CD4-positive, alpha-beta T cell treated with Interleukin-6 at 100 ng/mL for 8 hours (primary cell): Measurements from ENCODE around the gene SCN8A.
A peak's percentile ranks its signal among the peaks of the same experiment; 100 is the strongest.
"Not testable (repeated sequence)": the region's sequence is repeated elsewhere in the genome, so short reads cannot be mapped to it uniquely, and the experiment has no call there.

Experiments used
- DNase-seq: peaks from one replicate; pipeline ENCODE4 v3.0.0-alpha.2; 2020; ENCODE audit warnings: mixed read lengths, low spot score

SCN8A gene

DNA sequence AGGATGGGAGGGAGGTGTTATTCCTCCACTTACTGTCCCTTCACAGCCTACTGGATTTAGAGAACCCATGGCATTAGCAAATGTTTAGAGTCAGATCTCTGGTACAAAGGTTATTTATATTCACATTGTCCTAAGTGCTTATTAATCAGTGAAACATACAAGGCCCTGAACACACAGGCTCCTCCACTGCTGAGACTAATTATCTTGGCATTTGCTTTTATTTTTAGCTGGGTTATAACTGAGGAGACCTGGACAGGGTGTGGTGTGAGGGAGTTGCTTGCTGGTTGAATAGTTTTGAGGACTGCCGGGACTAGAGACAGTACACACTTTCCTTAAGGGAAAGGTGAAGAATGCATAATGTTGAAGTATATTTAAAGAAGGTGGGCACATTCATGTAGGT, 180.0 kb downstream of the SCN8A start:
- DNase-seq, result no peak

DNA sequence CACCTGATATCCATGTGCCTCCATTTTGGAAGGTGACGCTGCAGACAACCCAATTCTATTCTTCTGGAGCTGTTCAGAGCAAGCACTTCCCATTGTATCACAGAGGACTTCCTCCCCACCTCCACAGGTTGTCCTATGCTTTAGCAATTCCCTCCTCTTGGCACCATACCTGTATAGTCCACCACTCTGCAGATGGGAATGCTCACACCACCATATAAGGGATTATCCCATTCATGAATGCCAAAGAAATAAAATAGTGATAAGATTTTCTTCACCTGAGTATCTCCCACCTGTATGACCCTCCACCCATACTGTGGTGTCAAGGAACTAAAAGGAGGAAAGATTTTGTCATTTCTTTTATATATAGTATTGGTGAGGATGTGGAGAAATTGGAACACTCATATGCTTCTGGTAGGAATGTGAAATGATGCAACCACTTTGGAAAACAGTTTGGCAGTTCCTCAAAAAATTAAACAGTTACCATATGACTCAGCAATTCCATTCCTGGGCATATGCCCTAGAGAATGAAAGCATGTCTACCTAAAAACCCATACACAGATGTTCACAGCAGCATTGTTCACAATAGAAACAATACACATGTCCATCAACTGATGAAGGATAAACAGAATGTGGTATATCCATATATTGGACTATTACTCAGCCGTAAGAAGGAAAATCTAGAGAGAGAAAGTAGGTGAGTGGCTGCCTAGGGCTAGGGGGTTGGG, 182.3 kb downstream of the SCN8A start:
- no peak for DNase-seq

DNA sequence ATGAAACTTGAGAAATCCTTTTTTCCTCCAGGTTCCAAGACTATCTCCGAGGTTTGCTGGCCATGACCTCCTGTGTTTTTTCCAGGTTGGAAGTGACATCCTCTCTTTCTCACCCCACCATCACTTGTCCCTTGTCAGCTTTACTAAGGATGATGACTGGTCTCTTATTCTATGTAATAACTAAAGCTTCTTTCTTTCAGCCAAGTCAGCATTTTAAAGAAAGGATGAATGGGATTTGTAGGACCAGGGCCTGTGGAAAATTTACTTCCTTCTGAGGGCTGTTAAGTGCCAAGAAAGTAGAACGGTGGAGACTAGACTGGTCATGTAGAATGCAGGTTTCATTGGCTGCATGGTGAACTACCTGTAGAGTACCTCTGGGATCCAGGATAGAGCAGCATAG, 183.9 kb downstream of the SCN8A start:
- DNase-seq, result no peak

DNA sequence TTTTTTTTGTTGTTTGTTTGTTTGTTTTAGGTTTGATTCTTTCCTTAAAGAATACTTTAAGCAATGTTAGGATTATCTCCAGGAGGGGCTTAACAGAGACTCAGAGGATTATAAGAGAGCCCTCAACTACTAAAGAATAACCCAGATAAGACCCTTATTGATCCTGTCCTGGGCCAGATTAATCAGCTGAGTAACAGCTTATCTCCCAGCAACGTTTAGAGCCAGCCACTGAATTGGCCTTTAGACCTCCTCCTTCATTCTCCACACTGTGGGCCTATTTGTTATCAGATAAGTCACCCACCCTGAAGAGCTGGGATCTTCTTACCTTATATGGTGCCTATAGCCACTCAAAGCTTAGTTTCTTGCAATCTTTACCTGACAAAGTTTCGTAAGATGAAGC, 186.4 kb downstream of the SCN8A start:
- no peak for DNase-seq

DNA sequence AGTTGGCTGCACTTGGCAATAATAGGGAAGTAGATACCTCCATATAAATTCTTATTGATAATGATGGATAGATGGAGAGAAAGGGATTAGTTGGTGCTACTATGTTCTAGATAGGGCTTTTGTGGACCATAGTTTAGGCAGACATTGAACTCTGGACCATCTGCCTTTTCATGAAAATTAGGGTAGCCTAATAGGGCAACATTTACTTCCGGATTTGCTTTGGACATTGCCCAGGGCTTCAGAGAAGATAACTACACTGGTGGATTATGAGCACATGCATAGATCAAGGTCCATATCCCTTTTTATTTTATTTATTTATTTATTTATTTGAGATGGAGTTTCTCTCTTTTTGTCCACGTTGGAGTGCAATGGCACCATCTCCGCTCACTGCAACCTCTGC, 186.9 kb downstream of the SCN8A start:
- no peak for DNase-seq

DNA sequence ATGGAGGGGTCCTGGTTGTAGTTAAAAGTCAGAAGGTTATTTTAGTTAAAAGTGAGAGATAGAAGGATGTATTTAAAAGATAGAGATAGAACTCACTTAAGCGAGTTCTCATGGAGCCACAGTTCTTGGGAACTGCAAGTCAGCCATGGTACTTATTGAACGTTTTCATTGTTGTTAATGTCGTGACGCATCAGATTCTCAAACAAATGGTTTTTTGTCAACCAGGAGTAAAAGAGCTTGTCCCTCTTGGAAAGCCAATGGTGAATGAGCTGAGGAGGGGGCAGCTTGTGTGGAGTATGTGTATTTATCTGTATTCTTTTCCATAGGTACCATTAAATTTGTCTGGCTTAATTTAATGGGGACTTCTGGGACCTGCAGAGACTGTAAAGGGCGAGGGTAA, 188.8 kb downstream of the SCN8A start:
- no peak for DNase-seq

GRCh38 chr12:51784688-51785087, 193.7 kb downstream of the SCN8A start:
- no peak for DNase-seq

DNA sequence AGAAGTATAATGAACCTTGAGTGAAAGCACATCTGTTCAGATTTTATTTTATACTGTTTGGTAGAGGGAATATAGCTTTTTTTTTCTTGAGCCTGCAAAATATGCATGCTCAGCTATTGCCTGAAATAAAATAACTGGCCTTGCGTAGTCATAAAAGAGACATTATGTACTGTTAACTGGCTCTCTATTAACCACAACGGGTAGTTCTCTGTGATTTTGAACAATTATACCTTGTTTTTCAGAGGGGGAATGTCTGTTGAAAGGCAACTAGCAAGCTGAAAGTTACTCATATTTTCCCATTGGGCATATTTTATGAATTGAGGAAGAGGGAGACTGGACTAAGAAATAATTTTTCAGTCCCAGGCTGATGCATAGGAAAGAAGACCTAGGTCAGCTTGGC, 194.9 kb downstream of the SCN8A start:
- no peak for DNase-seq

GRCh38 chr12:51788876-51789275, 197.8 kb downstream of the SCN8A start:
- no peak for DNase-seq

DNA sequence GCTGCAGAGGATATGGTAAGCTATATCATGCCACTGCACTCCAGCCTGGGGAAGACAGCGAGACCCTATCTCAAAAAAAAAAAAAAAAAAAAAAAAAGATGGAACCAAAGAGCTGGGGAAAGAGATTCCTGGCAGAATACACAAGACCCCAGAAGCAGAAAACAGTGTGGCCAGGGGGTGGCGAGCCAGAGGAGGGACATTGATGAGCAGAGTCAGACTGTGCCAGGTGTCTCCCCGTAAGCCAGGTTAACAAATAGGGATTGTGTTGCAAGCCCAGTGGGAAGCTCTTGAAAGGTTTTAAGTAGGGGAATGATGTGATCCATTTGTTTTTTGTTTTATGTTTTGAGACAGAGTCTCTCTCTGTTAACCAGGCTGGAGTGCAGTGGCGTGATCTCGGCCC, 201.4 kb downstream of the SCN8A start:
- DNase-seq, result no peak

GRCh38 chr12:51793201-51793600, 202.2 kb downstream of the SCN8A start:
- no peak for DNase-seq

GRCh38 chr12:51797301-51797700, 206.3 kb downstream of the SCN8A start:
- no peak for DNase-seq

DNA sequence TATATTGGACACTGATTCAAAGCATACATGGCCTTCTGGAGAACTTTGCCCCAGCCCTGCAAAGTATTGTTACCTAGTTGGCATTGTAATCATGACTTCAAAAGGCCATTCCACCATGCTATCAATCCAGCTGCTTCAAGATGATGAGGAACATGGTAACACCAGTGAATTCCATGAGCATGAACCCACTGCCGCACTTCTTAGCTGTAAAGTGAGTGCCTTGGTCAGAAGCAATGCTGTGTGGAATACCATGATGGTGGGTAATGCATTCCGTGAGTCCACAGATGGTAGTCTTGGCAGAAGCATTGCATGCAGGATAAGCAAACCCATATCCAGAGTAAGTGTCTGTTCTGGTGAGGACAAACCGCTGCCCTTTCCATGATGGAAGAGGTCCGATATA, 207.0 kb downstream of the SCN8A start:
- DNase-seq, result not testable (repeated sequence)

DNA sequence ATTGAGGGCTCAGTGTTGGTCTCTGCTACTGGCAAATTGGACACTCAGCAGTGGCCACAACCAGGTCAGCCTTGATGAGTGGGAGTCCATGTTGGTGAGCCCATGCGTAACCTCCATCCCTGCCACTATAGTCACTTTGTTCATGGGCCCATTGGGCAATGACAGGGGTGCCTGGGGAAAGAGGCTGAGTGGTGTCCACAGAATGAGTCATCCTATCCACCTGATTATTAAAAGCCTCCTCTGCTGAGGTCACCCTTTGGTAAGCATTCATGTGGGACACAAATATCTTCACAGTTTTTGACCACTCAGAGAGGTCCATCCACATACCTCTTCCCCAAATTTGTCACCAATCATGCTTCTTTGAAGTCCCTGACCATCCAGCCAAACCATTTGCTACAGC, 207.5 kb downstream of the SCN8A start:
- DNase-seq, result no peak

DNA sequence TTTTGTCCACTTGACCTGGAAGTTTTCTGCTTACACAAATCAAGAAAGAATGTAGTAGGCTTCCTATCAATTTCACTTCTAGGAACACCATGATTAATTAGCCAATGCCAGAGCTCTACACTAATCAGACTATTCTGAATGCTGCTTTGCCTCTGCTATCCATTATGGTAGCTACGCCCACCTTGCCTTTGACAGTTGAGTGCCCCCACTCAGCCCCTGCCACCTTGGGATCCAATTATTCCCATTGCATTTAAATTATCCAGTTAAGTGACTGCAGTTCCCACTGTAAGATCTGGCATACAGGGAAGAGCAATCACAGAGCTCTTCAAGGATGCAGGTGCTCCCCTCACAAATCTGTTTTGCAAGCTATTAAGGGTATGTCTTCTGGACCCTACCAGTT, 210.0 kb downstream of the SCN8A start:
- DNase-seq, result no peak

DNA sequence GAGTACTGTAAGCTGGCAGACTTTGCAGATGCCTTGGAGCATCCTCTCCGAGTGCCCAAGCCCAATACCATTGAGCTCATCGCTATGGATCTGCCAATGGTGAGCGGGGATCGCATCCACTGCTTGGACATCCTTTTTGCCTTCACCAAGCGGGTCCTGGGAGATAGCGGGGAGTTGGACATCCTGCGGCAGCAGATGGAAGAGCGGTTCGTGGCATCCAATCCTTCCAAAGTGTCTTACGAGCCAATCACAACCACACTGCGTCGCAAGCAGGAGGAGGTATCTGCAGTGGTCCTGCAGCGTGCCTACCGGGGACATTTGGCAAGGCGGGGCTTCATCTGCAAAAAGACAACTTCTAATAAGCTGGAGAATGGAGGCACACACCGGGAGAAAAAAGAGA, 215.9 kb downstream of the SCN8A start:
- no peak for DNase-seq

GRCh38 chr12:51809193-51809592, 218.2 kb downstream of the SCN8A start:
- no peak for DNase-seq

DNA sequence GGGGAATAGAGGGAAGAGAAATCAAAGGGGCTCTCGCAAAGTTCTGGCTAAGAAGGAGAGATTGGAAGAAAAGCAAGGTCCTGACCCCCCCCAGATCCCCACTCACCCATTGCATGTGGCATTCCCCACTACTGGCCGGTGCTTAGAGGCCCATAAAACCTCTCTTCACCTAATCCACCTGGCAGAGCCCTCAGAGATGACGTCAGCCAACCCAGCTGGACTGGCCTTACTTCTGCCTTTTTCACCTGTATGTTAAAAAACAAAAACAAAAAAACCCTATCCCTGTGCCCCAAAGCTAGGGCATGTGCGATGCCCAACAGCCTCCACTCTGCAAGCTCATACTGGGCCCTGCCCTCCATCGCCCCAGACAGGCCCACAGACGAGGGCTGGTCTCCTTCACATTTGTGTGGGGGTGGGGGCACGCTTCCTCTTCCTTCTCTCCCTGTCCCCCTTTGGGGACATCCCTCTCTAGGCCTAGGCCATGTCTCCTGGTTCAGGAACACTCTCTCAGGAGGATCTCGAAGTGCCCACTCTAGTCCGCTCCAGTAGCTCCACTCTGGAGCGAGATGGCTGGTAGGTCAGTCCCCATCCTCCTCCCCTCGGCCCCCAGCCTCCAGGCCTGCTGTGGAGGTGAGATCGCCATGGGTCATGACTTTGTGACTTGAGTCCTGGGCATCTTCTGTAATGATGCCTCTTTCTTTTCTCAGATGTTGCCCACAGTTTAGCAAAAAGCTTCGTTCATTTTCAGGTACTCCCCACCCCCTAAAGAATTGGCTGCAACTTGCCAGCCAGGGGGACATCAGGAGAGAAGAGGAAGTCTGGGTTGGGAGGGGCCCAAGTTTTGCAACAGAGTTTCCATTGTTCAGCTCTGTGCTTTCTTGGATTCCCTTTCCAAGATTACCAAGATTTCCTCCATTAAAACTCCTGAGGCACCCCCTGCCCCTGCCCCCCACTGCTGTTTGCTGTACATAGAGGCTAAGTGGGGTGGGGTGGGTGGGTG, 220.5 kb downstream of the SCN8A start:
- no peak for DNase-seq

DNA sequence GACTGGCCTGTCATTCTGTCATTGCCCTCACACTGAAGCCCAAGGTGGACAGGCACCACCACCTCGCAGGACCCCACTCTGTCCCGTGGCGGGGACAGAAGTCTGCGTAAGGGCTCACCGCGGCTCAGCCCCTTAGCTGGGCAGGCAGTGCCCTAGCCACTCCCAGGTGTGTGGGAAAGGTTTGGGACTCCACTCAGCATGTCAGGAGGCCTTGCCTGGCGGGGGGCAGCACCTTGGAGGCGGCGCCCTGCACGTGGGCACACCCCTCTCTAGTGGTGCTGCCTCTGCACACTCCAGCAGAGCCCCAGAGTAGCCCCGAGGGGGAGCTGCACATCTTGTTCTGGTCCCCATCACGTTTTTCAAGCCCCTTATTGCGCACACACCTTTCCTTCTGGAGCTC, 221.8 kb downstream of the SCN8A start:
- no peak for DNase-seq

DNA sequence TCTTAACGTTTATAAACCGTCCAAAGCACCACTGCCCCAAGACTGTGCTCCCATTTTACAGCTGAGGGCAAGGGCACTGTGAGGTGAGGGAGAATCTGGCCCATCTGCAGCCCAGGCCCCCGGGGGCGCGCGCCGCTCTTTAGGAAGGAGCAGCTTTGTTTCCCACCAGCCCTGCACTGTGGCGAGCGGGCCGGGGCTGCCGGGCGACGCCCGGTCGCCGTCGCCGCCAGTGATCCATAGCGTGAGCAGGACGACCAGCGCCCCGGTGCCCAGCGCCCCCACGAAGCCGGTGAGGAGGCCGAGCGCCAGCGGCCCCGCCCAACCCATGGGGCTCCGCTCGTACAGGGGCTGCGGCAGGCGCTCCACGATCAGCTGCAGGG, 222.9 kb downstream of the SCN8A start:
- no peak for DNase-seq

- DNase-seq, result peak; percentile 64
These were observed 223.5 kb downstream of the SCN8A start for GRCh38 chr12:51814311-51815088.

GRCh38 chr12:51815571-51815970, 224.5 kb downstream of the SCN8A start:
- no peak for DNase-seq
